Ovary (tissue), 9 donors: ENCODE measurements around the gene MYL12B. TPM values are rescaled to one million over a fixed set of nuclear protein-coding genes. Genes with fewer than 3 reads are reported as not detected.

Source experiments
- DNase-seq, 5 donors: peaks; one replicate each; pipeline ENCODE4 v3.0.0-alpha.2; 2019 to 2020
- H3K27ac ChIP-seq, 2 donors: fragments of 200-600 bp; one replicate each; pipeline versions ENCODE4 v1.5.1 to v1.8.0; 2019 to 2022
- H3K27me3 ChIP-seq: fragments of 200-600 bp; one replicate; pipeline ENCODE4 v1.8.0; 2022
- H3K36me3 ChIP-seq: fragments of 200-600 bp; sonication (generic); one replicate; pipeline ENCODE4 v1.5.1; 2019
- H3K4me1 ChIP-seq: one replicate; pipeline ENCODE4 v1.8.1; 2013; ENCODE audit warnings: mild to moderate bottlenecking, moderate library complexity; ENCODE audit not compliant: insufficient read depth
- H3K4me3 ChIP-seq: fragments of 200-600 bp; sonication (generic); one replicate; pipeline ENCODE4 v1.5.1; 2017
- H3K9me3 ChIP-seq, 2 donors: fragments of 200-600 bp in 1 of 2; sonication (generic) in 1 of 2; one replicate each; pipeline versions ENCODE4 v1.5.1 to v1.8.1; 2013 to 2019; ENCODE audit warnings: mild to moderate bottlenecking in 1 of 2, moderate library complexity in 1 of 2
- CTCF ChIP-seq, 3 donors: fragments of 450-650 bp in 2 of 3; fragments of 200-600 bp in 1 of 3; IDR thresholded peaks; one replicate each; pipeline versions ENCODE4 v1.5.1 to v1.8.0; 2016 to 2022; ENCODE audit warnings: antibody characterized with exemption in 3 of 3, mild to moderate bottlenecking in 1 of 3
- EP300 ChIP-seq: sonication (generic); formaldehyde crosslinking; IDR thresholded peaks from one replicate; pipeline ENCODE4 v1.6.1; 2017; ENCODE audit warnings: antibody characterized with exemption
- POLR2A ChIP-seq: fragments of 450-650 bp; IDR thresholded peaks from one replicate; pipeline ENCODE4 v1.6.1; 2017; ENCODE audit warnings: antibody characterized with exemption, mild to moderate bottlenecking, moderate library complexity
- WGBS, 3 donors: extraction: QIAGEN DNeasy Blood & Tissue Kit in 1 of 3; methylation state at CpG; one replicate each; pipeline versions ENCODE4 v1.1.5 to v1.1.7; 2013 to 2017; 5-methylcytosine and 5-hydroxymethylcytosine counted together
- intact Hi-C, 4 donors: fragments of 100-400 bp; cut with DNase I; formaldehyde crosslinking; loops; one replicate each; pipeline versions ENCODE4 v1.11.0 to v1.15.1; 2022 to 2023
- polyA plus RNA-seq, 2 donors: library from polyadenylated mRNA; stranded (reverse); fragments of 200-250 nt in 1 of 2; fragments of 350-450 nt in 1 of 2; fragmentation: Illumina TruSeq in 1 of 2; extraction: RNeasy Lipid Tissue Mini Kit (QIAGEN cat#74804) in 1 of 2; gene quantifications; one replicate each; pipeline ENCODE4 v1.2.3, GENCODE V29; 2013 to 2014
- total RNA-seq, 7 donors: library from RNA; depleted of rRNA in 2 of 7; stranded (reverse); fragments of >200 nt in 2 of 7; fragmentation: NEBNext Ultra II Directional in 3 of 7; extraction: Animal tissue kit (Norgen Biotek cat#: 25700) in 3 of 7; gene quantifications; one replicate each; pipeline versions ENCODE4 v1.1.0 to v1.2.4, GENCODE V29; 2016 to 2023
- donor health status: DM: no; HTN: no; CAD: no; lungs with moderate emphysema.
- donor health status: DM: no; HTN: no; CAD: no.
- donor health status: Bipolar disorder and iron deficiency.
- donor health status: DM: yes; HTN: yes; CAD: no.
- donor health status: DM: no; HTN: no; CAD: no.
- donor health status: DM: yes; HTN: yes; CAD: no.

Gene MYL12B
- total and polyA plus RNA-seq, 9 donors, result 165 to 388 (median 228) TPM

- no peaks in the 10 kb centered on the region for H3K36me3 ChIP-seq
- DNase-seq, result no peak
- H3K27me3 ChIP-seq, result no peaks in the 10 kb centered on the region
- H3K27ac ChIP-seq, result no peak overlapping the region
- no peak for TF ChIP-seq EP300
- TF ChIP-seq POLR2A, result no peak
- TF ChIP-seq CTCF (IDR thresholded peaks at IDR 0.05), result no peak
- intact Hi-C loops, result loop anchor here in 1 of 4 donors (10.0 kb wide), 1 partner anchor 154 kb away; no protein-coding TSS in a partner anchor
- no peaks in the 10 kb centered on the region for H3K4me1 ChIP-seq
- WGBS, 3 donors, result 88 to 96% (median 90%) methylated on average over 2 of the region's 2 CpGs
- no peaks in the 10 kb centered on the region for H3K9me3 ChIP-seq
- no peak overlapping the region for H3K4me3 ChIP-seq
Observed at GRCh38 chr18:3238742-3239141, 23.2 kb upstream of the MYL12B start.

- Histone ChIP-seq H3K27ac (no peak overlapping the region), H3K4me1 (peaks cover 4% of the 10 kb centered on the region), H3K9me3 (no peaks in the 10 kb centered on the region), H3K27me3 (no peaks in the 10 kb centered on the region), H3K4me3 (no peak overlapping the region), H3K36me3 (no peaks in the 10 kb centered on the region)
- intact Hi-C loops, result loop anchor here in 3 of 4 donors (10.0 kb wide), 2 partner anchors 90 to 310 kb away; no protein-coding TSS in a partner anchor
- no peak for DNase-seq
- TF ChIP-seq CTCF (IDR thresholded peaks at IDR 0.05) (no peak), EP300 (no peak), POLR2A (no peak)
- 50 to 67% (median 55%) methylated on average over 1 of the region's 1 CpG for WGBS, 3 donors
Observed at GRCh38 chr18:3245185-3245564, 16.8 kb upstream of the MYL12B start.

GRCh38 chr18:3245853-3246634, 15.9 kb upstream of the MYL12B start:
- Histone ChIP-seq H3K27ac (peak overlapping the region; percentile 87 to 93), H3K4me3 (peak overlapping the region; percentile 99), H3K9me3 (no peaks in the 10 kb centered on the region), H3K27me3 (no peaks in the 10 kb centered on the region), H3K4me1 (peaks cover 4% of the 10 kb centered on the region), H3K36me3 (no peaks in the 10 kb centered on the region)
- intact Hi-C loops, result loop anchor here in 3 of 4 donors (2.0 to 10.0 kb wide), 3 partner anchors 91 to 311 kb away; partner anchors contain the start of gene TGIF1 (in 1 of the 3)
- WGBS, 3 donors, result 7 to 17% (median 14%) methylated on average over 29 of the region's 29 CpGs
- TF ChIP-seq CTCF (IDR thresholded peaks at IDR 0.05) (peak; percentile 47 to 93 (median 80)), POLR2A (peak; percentile 15), EP300 (no peak)
- peak; percentile 84 to 91 (median 84) for DNase-seq

GRCh38 chr18:3246635-3247239, 15.2 kb upstream of the MYL12B start:
- peaks cover 4% of the 10 kb centered on the region for H3K4me1 ChIP-seq
- H3K27ac ChIP-seq, result peak overlapping the region; percentile 87 to 93
- TF ChIP-seq CTCF (IDR thresholded peaks at IDR 0.05) (no peak), POLR2A (no peak), EP300 (no peak)
- intact Hi-C loops, result loop anchor here in 3 of 4 donors (1.0 to 10.0 kb wide), 4 partner anchors 92 to 348 kb away; partner anchors contain the start of gene TGIF1 (in 1 of the 3)
- 20 to 41% (median 31%) methylated on average over 23 of the region's 23 CpGs for WGBS, 3 donors
- H3K27me3 ChIP-seq, result no peaks in the 10 kb centered on the region
- H3K36me3 ChIP-seq, result no peaks in the 10 kb centered on the region
- peak overlapping the region; percentile 99 for H3K4me3 ChIP-seq
- peak; percentile 37 to 63 (median 54) for DNase-seq
- no peaks in the 10 kb centered on the region for H3K9me3 ChIP-seq
